SK-N-SH (cell line): ENCODE measurements around the gene C16orf92. TPM values are rescaled to one million over a fixed set of nuclear protein-coding genes. Genes with fewer than 3 reads are reported as not detected.
"Not testable (repeated sequence)": the region's sequence is repeated elsewhere in the genome, so short reads cannot be mapped to it uniquely, and the experiment has no call there.

Experiments used
- CTCF ChIA-PET: fragments of 300-600, 350-600 bp; formaldehyde crosslinking; extraction: SDS; loops from one replicate; lab custom pipeline; 2021; lab: Yijun Ruan, JAX
- POLR2A ChIA-PET: fragments of 350-600 bp; sonication (Branson Sonifier 250); formaldehyde crosslinking; extraction: SDS; loops from one replicate; lab custom pipeline; 2020; ENCODE audit warnings: antibody characterized with exemption, inconsistent platforms; lab: Yijun Ruan, JAX
- DNase-seq: peaks from one replicate; pipeline ENCODE4 v3.0.0; 2012
- H2AFZ ChIP-seq: fragments of 200-600 bp; sonication (generic); 2 replicates; pipeline ENCODE4 v1.8.1; 2016; ENCODE audit warnings: antibody characterized with exemption, mild to moderate bottlenecking, low read depth
- H3F3A ChIP-seq: fragments of 200-600 bp; sonication (generic); replicated peaks from 2 replicates; pipeline ENCODE3; 2016; ENCODE audit warnings: antibody characterized with exemption, mild to moderate bottlenecking; ENCODE audit not compliant: insufficient read depth
- H3K27ac ChIP-seq, 2 experiments: fragments of 200-500 bp in 1 of 2; fragments of 200-600 bp in 1 of 2; sonication (Bioruptor generic) in 1 of 2; sonication (generic), shearing (Covaris generic) in 1 of 2; 2 replicates each; pipeline versions ENCODE4 v1.5.1 to v1.6.1; 2014 to 2016; ENCODE audit warnings: low read depth in 2 of 2, inconsistent platforms in 1 of 2, low read length in 1 of 2, mild to moderate bottlenecking in 1 of 2, mixed read lengths in 1 of 2
- H3K27me3 ChIP-seq: fragments of 200-600 bp; sonication (generic), shearing (Covaris generic); 2 replicates; pipeline ENCODE4 v1.6.1; 2016; ENCODE audit warnings: mixed run types; ENCODE audit not compliant: insufficient read depth
- H3K36me3 ChIP-seq, 2 experiments: fragments of 200-500 bp in 1 of 2; fragments of 200-600 bp in 1 of 2; sonication (Bioruptor generic) in 1 of 2; sonication (generic) in 1 of 2; replicated peaks in 1 of 2; 2 replicates each; pipeline versions ENCODE3 to v1.5.1; 2014 to 2016; ENCODE audit warnings: low read length in 1 of 2, mild to moderate bottlenecking in 1 of 2; ENCODE audit not compliant: insufficient read depth in 2 of 2, control insufficient read depth in 1 of 2
- H3K4me1 ChIP-seq, 2 experiments: fragments of 200-500 bp in 1 of 2; fragments of 200-600 bp in 1 of 2; sonication (Bioruptor generic) in 1 of 2; sonication (generic), shearing (Covaris generic) in 1 of 2; 2 replicates each; pipeline versions ENCODE4 v1.5.1 to v1.6.1; 2014 to 2016; ENCODE audit warnings: low read depth in 1 of 2, low read length in 1 of 2, mixed run types in 1 of 2; ENCODE audit not compliant: insufficient read depth in 2 of 2, control insufficient read depth in 1 of 2
- H3K4me2 ChIP-seq: fragments of 200-600 bp; sonication (generic), shearing (Covaris generic); 2 replicates; pipeline ENCODE4 v1.6.1; 2017; ENCODE audit warnings: mixed run types
- H3K4me3 ChIP-seq, 2 experiments: fragments of 200-500 bp in 1 of 2; fragments of 200-600 bp in 1 of 2; sonication (Bioruptor generic) in 1 of 2; sonication (generic), shearing (Covaris generic) in 1 of 2; 2 replicates each; pipeline versions ENCODE4 v1.5.1 to v1.8.1; 2014 to 2016; ENCODE audit warnings: low read depth in 2 of 2, inconsistent platforms in 1 of 2, low read length in 1 of 2, mild to moderate bottlenecking in 1 of 2, mixed read lengths in 1 of 2, moderate library complexity in 1 of 2
- H3K79me2 ChIP-seq: fragments of 200-600 bp; sonication (generic); 2 replicates; pipeline ENCODE4 v1.8.1; 2017; ENCODE audit warnings: mild to moderate bottlenecking; ENCODE audit not compliant: insufficient read depth
- H3K9ac ChIP-seq: fragments of 200-600 bp; sonication (generic); 2 replicates; pipeline ENCODE4 v1.6.1; 2017; ENCODE audit warnings: mixed run types
- H3K9me2 ChIP-seq: fragments of 200-600 bp; sonication (generic); 2 replicates; pipeline ENCODE4 v1.6.1; 2017; ENCODE audit warnings: mixed run types
- H3K9me3 ChIP-seq: fragments of 200-600 bp; sonication (generic); 2 replicates; pipeline ENCODE4 v1.6.1; 2017; ENCODE audit warnings: mixed run types, mild to moderate bottlenecking, moderate library complexity
- H4K20me1 ChIP-seq: fragments of 200-600 bp; sonication (generic); 2 replicates; pipeline ENCODE4 v1.6.1; 2017; ENCODE audit warnings: mild to moderate bottlenecking, mixed run types; ENCODE audit not compliant: insufficient read depth
- CHD2 ChIP-seq: fragments of 150-350 bp; IDR thresholded peaks from 2 replicates; pipeline ENCODE4 v1.6.1; 2018; ENCODE audit warnings: low read length; ENCODE audit not compliant: partially characterized antibody
- EP300 ChIP-seq, 2 experiments: IDR thresholded peaks; 2 replicates each; pipeline versions ENCODE4 v1.4.0 to v1.6.1; 2012; ENCODE audit warnings: borderline replicate concordance in 1 of 2, low read depth in 1 of 2, low read length in 1 of 2
- FOSL2 ChIP-seq: IDR thresholded peaks from 2 replicates; pipeline ENCODE4 v1.4.0; 2012; ENCODE audit warnings: low read depth, mild to moderate bottlenecking, moderate library complexity, borderline replicate concordance
- FOXJ3 ChIP-seq: sonication (generic); formaldehyde crosslinking; IDR thresholded peaks from 2 replicates; pipeline ENCODE4 v1.5.1; 2020; ENCODE audit warnings: mild to moderate bottlenecking, missing genetic modification reagents
- FOXM1 ChIP-seq: IDR thresholded peaks from 2 replicates; pipeline ENCODE4 v1.4.0; 2012; ENCODE audit warnings: low read depth, mild to moderate bottlenecking
- GATA2 ChIP-seq: sonication (generic); formaldehyde crosslinking; IDR thresholded peaks from 2 replicates; pipeline ENCODE4 v1.5.0; 2020; ENCODE audit warnings: mild to moderate bottlenecking, missing genetic modification reagents
- MAX ChIP-seq: IDR thresholded peaks from 2 replicates; pipeline ENCODE4 v1.4.0; 2012; ENCODE audit warnings: low read depth
- MEF2A ChIP-seq: IDR thresholded peaks from 2 replicates; pipeline ENCODE4 v1.4.0; 2012; ENCODE audit warnings: low read depth, borderline replicate concordance
- NFIC ChIP-seq: IDR thresholded peaks from 2 replicates; pipeline ENCODE4 v1.4.0; 2012; ENCODE audit warnings: borderline replicate concordance
- NRF1 ChIP-seq: IDR thresholded peaks from 2 replicates; pipeline ENCODE4 v1.6.1; 2012; ENCODE audit warnings: low read depth, mild to moderate bottlenecking, low read length
- RAD21 ChIP-seq: IDR thresholded peaks from 2 replicates; pipeline ENCODE4 v1.6.1; 2012; ENCODE audit warnings: mild to moderate bottlenecking, low read length
- RFX5 ChIP-seq: IDR thresholded peaks from 2 replicates; pipeline ENCODE4 v1.6.1; 2012; ENCODE audit warnings: mild to moderate bottlenecking, improper control_type of control experiment, low read length
- SIN3A ChIP-seq: IDR thresholded peaks from 2 replicates; pipeline ENCODE4 v1.6.1; 2012; ENCODE audit warnings: low read depth, mild to moderate bottlenecking, low read length, moderate library complexity, borderline replicate concordance
- TCF12 ChIP-seq: IDR thresholded peaks from 2 replicates; pipeline ENCODE4 v1.4.0; 2012
- USF1 ChIP-seq: IDR thresholded peaks from 2 replicates; pipeline ENCODE4 v1.4.0; 2012; ENCODE audit warnings: low read depth, borderline replicate concordance
- YY1 ChIP-seq: IDR thresholded peaks from 2 replicates; pipeline ENCODE4 v1.4.0; 2012; ENCODE audit warnings: low read depth, mild to moderate bottlenecking
- WGBS: methylation state at CpG from one replicate; pipeline ENCODE4 v1.1.6; 2017; ENCODE audit warnings: low lambda C conversion rate; 5-methylcytosine and 5-hydroxymethylcytosine counted together
- polyA plus RNA-seq, 3 experiments: library from polyadenylated mRNA; depleted of rRNA; stranded (reverse); fragments of >200 nt; gene quantifications; 2 replicates each; pipeline ENCODE4 v1.2.3, GENCODE V29; 2012

The C16orf92 gene
- polyA plus RNA-seq, 1 of the 3 experiments (the other 2 are of a cell fraction) = not detected

DNA sequence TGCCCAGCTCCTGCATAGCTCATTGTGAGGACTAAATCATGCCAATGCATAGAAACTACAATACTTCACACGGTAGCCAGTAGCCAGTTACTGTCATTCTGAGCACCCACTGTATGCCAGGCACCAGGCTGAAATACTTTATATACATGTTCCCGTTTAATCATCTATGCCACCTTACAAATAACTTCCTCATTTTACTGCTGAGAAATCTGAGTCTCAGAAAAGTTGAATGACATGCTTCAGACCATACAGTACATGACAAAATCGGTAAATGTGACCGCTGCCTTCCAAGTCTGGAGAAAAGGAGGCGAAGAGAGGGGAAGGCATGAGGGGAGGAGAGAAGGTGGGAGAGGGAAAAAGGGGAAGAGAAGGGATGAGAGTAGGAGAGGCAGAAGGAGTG, 17.2 kb downstream of the C16orf92 start:
- TF ChIP-seq RAD21 (no peak), EP300 (IDR thresholded peaks at IDR 0.05; ENCODE audit: borderline replicate concordance in 1 of 2, low read depth in 1 of 2, low read length in 1 of 2) (no peak), GATA2 (CRISPR knock-in tag) (no peak), NRF1 (no peak), RFX5 (no peak), FOXM1 (no peak), MEF2A (no peak), FOXJ3 (no peak), MAX (no peak), NFIC (no peak), YY1 (no peak), TCF12 (no peak), CHD2 (no peak), USF1 (no peak), FOSL2 (no peak), SIN3A (no peak)
- TF ChIP-seq, all 33 proteins: peak for 0
- ChIA-PET POLR2A (no interaction called here), CTCF (interaction anchor here (1.2 to 2.4 kb wide), 3 partner anchors 8 to 52 kb away, joined by 4 to 24 read pairs (median 8); partner anchors contain the start of gene TLCD3B)
- WGBS = 66% methylated on average over 5 of the region's 5 CpGs
- Histone ChIP-seq H3K9me3 (no peaks in the 10 kb centered on the region), H3K9me2 (no peaks in the 10 kb centered on the region), H3K4me1 (no peaks in the 10 kb centered on the region), H3K27ac (no peak overlapping the region), H4K20me1 (no peaks in the 10 kb centered on the region), H2AFZ (no peak overlapping the region), H3K4me2 (no peak overlapping the region), H3F3A (no peaks in the 10 kb centered on the region), H3K36me3 (no peaks in the 10 kb centered on the region), H3K4me3 (no peak overlapping the region), H3K9ac (no peak overlapping the region), H3K79me2 (no peaks in the 10 kb centered on the region), H3K27me3 (no peaks in the 10 kb centered on the region)
- no peak for DNase-seq

DNA sequence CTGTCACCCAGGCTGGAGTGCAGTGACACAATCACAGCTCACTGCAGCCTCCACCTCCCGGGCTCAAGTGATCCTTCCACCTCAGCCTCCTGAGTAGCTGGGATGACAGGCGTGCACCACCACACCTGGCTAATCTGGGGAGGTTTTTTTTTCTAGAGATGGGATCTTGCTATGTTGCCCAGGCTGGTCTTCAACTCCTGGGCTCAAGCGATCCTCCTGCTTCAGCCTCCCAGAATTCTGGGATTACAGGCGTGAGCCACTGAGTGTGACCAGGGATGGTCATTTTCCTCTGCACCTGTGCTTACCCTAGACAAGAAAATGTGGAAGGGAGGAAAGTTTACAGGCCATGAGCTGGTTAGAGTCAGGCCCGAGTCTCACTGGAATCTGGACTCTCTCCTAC, 17.7 kb downstream of the C16orf92 start:
- DNase-seq, H3K4me1 ChIP-seq, H2AFZ ChIP-seq, H3K36me3 ChIP-seq, H3K9me3 ChIP-seq, H3K27me3 ChIP-seq, H3F3A ChIP-seq, POLR2A ChIA-PET, H4K20me1 ChIP-seq, H3K9me2 ChIP-seq, H3K9ac ChIP-seq, H3K4me2 ChIP-seq, H3K4me3 ChIP-seq, H3K27ac ChIP-seq, H3K79me2 ChIP-seq: not testable (repeated sequence)
- 52% methylated on average over 5 of the region's 5 CpGs for WGBS
- CTCF ChIA-PET = interaction anchor here (0.8 to 4.0 kb wide), 4 partner anchors 9 to 52 kb away, joined by 3 to 30 read pairs (median 14); partner anchors contain the start of genes TBX6 and TLCD3B
